Thoracic aorta (tissue), 2 donors: ENCODE data around the gene MAP1B. TPM values are rescaled to one million over a fixed set of nuclear protein-coding genes. Genes with fewer than 3 reads are reported as not detected.
A peak's percentile ranks its signal among the peaks of the same experiment; 100 is the strongest.

ENCODE experiments used
- ATAC-seq: fragments of 150-250 bp; one replicate; pipeline ENCODE4 v1.8.0; 2017; ENCODE audit warnings: low read depth; ENCODE audit not compliant: insufficient number of reproducible peaks, low FRiP score
- DNase-seq: peaks from one replicate; pipeline ENCODE4 v3.0.0-alpha.2; 2020; ENCODE audit warnings: low spot score
- H3K27ac ChIP-seq, 2 donors: fragments of 200-600 bp; sonication (generic); 1 replicate in 1 of 2; 2 replicates in 1 of 2; pipeline ENCODE4 v1.5.1; 2016; ENCODE audit warnings: mild to moderate bottlenecking in 2 of 2, moderate library complexity in 2 of 2
- H3K27me3 ChIP-seq: fragments of 200-600 bp; sonication (generic); replicated peaks from 2 replicates; pipeline ENCODE4 v1.6.0; 2016; ENCODE audit warnings: mild to moderate bottlenecking; ENCODE audit not compliant: insufficient read depth
- H3K36me3 ChIP-seq: fragments of 200-600 bp; sonication (generic); one replicate; pipeline ENCODE4 v1.5.1; 2016
- H3K4me1 ChIP-seq, 2 donors: fragments of 200-600 bp; sonication (generic); 1 replicate in 1 of 2; 2 replicates in 1 of 2; pipeline versions ENCODE4 v1.5.1 to v1.6.0; 2016; ENCODE audit warnings: low read depth in 2 of 2, mild to moderate bottlenecking in 1 of 2; ENCODE audit not compliant: control insufficient read depth in 1 of 2
- H3K4me3 ChIP-seq: fragments of 200-600 bp; sonication (generic); 2 replicates; pipeline ENCODE4 v1.5.1; 2016; ENCODE audit warnings: mild to moderate bottlenecking
- H3K9me3 ChIP-seq: fragments of 200-600 bp; sonication (generic); 2 replicates; pipeline ENCODE4 v1.5.1; 2016
- total RNA-seq, 2 donors: library from RNA; depleted of rRNA; stranded (reverse); fragments of >200 nt; gene quantifications; one replicate each; pipeline versions ENCODE4 v1.1.0 to v1.2.3, GENCODE V29; 2016
- TF ChIP-seq, protein P1 (sequence below): fragments of 200-600 bp; sonication (generic); IDR thresholded peaks from one replicate; pipeline ENCODE4 v1.5.1; 2019; ENCODE audit warnings: antibody characterized with exemption

Gene MAP1B
- total RNA-seq, 2 donors from 2014 or later: 616 to 1,045 TPM

DNA sequence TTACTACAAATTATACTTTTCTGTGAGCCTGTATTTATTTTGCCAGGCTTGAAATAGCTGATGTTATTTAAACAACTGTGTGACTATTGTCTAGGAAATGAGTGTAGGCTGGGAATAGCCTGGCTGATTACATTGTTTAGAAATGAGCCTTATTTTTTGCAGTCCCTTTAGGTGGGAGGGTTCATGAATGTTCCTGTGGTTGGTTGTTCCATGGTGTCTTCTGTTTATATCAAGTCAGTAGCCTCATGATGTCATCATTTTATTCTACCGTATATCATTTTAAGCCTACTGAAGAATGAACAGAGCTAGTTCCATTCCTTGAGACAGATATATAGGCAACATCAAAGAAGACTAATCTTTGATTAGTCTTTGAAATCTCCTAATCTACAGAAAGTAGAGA, 53.1 kb downstream of the MAP1B start:
- ATAC-seq (peak; percentile 71), DNase-seq (no peak)
- Histone ChIP-seq H3K36me3 (no peaks in the 10 kb centered on the region), H3K4me1 (peaks cover 34 to 100% of the 10 kb centered on the region in 2 donors), H3K9me3 (no peaks in the 10 kb centered on the region), H3K27ac (peak overlapping the region; percentile 77 to 97), H3K4me3 (peak overlapping the region; percentile 6), H3K27me3 (no peaks in the 10 kb centered on the region)
- TF ChIP-seq, protein P1, sequence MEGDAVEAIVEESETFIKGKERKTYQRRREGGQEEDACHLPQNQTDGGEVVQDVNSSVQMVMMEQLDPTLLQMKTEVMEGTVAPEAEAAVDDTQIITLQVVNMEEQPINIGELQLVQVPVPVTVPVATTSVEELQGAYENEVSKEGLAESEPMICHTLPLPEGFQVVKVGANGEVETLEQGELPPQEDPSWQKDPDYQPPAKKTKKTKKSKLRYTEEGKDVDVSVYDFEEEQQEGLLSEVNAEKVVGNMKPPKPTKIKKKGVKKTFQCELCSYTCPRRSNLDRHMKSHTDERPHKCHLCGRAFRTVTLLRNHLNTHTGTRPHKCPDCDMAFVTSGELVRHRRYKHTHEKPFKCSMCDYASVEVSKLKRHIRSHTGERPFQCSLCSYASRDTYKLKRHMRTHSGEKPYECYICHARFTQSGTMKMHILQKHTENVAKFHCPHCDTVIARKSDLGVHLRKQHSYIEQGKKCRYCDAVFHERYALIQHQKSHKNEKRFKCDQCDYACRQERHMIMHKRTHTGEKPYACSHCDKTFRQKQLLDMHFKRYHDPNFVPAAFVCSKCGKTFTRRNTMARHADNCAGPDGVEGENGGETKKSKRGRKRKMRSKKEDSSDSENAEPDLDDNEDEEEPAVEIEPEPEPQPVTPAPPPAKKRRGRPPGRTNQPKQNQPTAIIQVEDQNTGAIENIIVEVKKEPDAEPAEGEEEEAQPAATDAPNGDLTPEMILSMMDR: no peak

DNA sequence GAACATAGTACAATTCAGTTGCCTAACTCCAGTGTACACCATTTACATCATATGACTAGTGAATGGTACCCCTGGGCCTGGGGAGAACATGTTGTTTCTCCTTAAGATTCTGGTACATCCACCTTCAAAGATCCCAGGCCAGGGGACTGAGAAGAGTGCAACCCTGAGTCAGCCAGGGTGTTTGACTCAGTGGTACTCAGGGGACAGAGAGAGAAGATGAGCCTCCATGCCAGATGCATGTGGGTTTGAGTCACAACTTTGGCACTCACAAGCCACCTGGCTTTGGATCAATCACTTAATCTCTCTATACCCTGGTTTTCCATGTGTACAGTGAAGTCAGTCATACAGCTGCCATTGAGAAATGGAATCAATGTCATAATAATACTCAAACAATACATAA, 53.7 kb downstream of the MAP1B start:
- DNase-seq: no peak
- Histone ChIP-seq H3K9me3 (no peaks in the 10 kb centered on the region), H3K27me3 (no peaks in the 10 kb centered on the region), H3K4me3 (no peak overlapping the region), H3K36me3 (no peaks in the 10 kb centered on the region), H3K27ac (peak overlapping the region; percentile 77 to 97), H3K4me1 (peaks cover 35 to 100% of the 10 kb centered on the region in 2 donors)
- TF ChIP-seq, protein P1: no peak
- ATAC-seq: no peak

DNA sequence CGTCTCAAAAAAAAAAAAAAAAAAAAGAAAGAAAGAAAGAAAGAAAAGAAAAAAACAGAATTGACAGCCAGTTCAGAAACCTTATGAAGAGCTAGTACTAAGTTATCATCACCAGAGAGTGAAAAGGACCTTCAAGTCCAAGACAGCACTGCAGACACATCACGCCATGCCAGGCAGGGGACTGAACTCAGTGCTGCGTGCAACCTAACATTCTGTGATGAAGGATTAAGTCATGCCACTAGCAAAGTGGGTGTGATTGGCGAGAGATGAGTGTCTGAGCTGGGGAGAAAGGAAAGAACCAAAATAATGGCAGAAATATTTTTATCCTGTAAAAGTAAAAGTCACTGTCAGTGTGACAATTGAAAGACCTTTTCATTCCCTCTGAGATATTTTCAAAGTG, 54.7 kb downstream of the MAP1B start:
- Histone ChIP-seq H3K36me3 (no peaks in the 10 kb centered on the region), H3K27ac (peak overlapping the region; percentile 77 to 97), H3K27me3 (no peaks in the 10 kb centered on the region), H3K9me3 (no peaks in the 10 kb centered on the region), H3K4me3 (no peak overlapping the region), H3K4me1 (peaks cover 32 to 100% of the 10 kb centered on the region in 2 donors)
- TF ChIP-seq, protein P1: no peak
- DNase-seq (no peak), ATAC-seq (no peak)

DNA sequence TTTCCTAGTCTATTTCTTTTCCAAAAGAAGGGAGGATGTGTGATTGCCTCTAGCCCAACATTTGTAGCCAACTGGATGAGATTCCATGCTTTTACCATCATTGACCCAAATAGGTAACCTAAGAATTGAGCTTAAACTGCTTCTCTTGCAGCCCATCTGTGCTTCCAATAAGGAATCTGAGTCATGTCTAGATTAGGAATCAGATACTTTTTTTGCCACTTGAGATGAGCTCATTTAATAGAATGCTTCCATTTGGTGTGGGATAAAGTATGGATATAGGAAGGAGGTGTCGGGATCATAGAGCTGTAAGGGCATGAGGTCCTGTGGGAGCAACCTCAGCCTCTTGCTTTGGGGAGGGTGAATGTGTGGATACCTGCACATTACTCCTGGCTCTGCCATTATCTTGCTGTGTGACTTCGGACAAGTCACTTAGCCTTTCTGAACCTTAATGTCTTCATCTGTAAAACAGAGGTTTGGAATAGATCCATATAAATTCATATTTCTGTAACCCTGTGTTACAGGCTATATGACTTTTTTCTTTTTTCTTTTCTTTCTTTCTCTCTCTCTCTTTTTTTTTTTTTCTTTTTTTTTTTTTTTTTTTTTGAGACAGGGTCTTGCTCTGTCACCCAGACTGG, 56.2 kb downstream of the MAP1B start:
- TF ChIP-seq, protein P1: no peak
- Histone ChIP-seq H3K4me3 (no peak overlapping the region), H3K27me3 (no peaks in the 10 kb centered on the region), H3K27ac (peak overlapping the region; percentile 47 to 71), H3K4me1 (peaks cover 30 to 100% of the 10 kb centered on the region in 2 donors), H3K36me3 (no peaks in the 10 kb centered on the region), H3K9me3 (no peaks in the 10 kb centered on the region)
- DNase-seq (no peak), ATAC-seq (no peak)

DNA sequence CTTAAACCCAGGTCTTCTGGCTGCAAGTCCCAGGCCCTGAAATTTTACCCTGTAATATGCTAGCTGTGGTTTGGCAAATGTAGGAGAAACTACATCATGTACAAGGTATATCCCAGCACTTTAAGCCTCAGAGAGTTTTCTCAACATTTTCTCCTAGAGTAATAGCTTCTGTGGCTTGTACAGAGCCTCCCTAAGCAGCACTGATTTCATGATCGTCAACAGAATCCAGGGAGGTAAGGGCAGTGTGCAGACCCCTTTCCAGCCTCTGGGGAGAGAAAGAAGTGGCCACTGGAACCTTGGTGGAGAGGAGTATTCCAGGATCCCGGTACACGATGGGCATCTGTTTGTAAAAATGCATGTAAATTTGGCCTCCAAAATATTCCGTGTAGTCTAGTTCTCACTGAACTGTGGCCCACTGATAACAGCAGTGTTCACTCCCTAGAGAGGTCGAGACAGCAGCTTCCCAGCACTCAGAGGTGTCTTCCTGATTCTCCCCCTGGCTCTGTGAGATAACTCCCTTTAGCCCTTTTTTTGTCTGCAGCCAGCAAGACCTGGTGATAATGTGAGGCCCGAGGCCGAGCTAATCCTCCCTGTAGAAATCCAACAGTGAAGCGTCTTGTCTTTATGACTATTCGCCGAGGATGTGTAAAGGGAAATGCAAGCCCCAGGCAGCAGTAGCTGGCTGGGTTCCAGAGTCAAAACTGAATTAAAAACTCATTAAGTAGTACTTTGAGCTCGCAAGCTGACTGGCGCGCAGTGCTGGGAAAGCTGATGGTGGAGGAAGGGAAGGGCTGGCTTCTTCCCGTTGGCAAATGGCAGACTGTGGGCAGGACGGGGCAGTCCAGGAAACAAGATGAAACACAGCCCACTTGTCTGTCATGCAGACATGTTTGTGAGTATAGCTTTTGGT, 59.0 kb downstream of the MAP1B start:
- Histone ChIP-seq H3K36me3 (no peaks in the 10 kb centered on the region), H3K4me3 (peak overlapping the region; percentile 42), H3K9me3 (no peaks in the 10 kb centered on the region), H3K27me3 (no peaks in the 10 kb centered on the region), H3K4me1 (peaks cover 20 to 99% of the 10 kb centered on the region in 2 donors), H3K27ac (peak overlapping the region; percentile 61 to 71)
- TF ChIP-seq, protein P1: no peak
- DNase-seq: no peak
- no peak for ATAC-seq
